ENCODE measurements around the gene PDE4A.

Gene PDE4A

GRCh38 chr19:10468133-10468532 lies 47.8 kb downstream of the PDE4A start:
- DNase-seq: no peak

GRCh38 chr19:10471909-10472308 lies 51.6 kb downstream of the PDE4A start:
- DNase-seq: peak; percentile 32

GRCh38 chr19:10473192-10473591 lies 52.9 kb downstream of the PDE4A start:
- no peak for DNase-seq

GRCh38 chr19:10474962-10475451 lies 54.7 kb downstream of the PDE4A start:
- DNase-seq: no peak

- no peak for DNase-seq
Measured at GRCh38 chr19:10478476-10478875, 58.1 kb downstream of the PDE4A start.

- peak; percentile 89 for DNase-seq
Measured at GRCh38 chr19:10478903-10479384, 58.6 kb downstream of the PDE4A start.

- no peak for DNase-seq
Measured at GRCh38 chr19:10486551-10486950, 66.2 kb downstream of the PDE4A start.

GRCh38 chr19:10491472-10492047 lies 71.2 kb downstream of the PDE4A start:
- no peak for DNase-seq

- no peak for DNase-seq
Measured at GRCh38 chr19:10497371-10497770, 77.0 kb downstream of the PDE4A start.

- no peak for DNase-seq
Measured at GRCh38 chr19:10499550-10500246, 79.4 kb downstream of the PDE4A start.

GRCh38 chr19:10500247-10500592 lies 79.9 kb downstream of the PDE4A start:
- no peak for DNase-seq

GRCh38 chr19:10501971-10502523 lies 81.7 kb downstream of the PDE4A start:
- DNase-seq: peak; percentile 61

GRCh38 chr19:10502524-10503001 lies 82.2 kb downstream of the PDE4A start:
- peak; percentile 96 for DNase-seq

GRCh38 chr19:10503002-10503789 lies 82.9 kb downstream of the PDE4A start, which contains the start of gene KEAP1:
KEAP1 (minus strand) TSS chr19:10503356; CDS start chr19:10500033, 3,323 bp downstream.
- DNase-seq: peak; percentile 57

GRCh38 chr19:10505583-10506229 lies 85.4 kb downstream of the PDE4A start:
- peak; percentile 89 for DNase-seq

- DNase-seq: no peak
Measured at GRCh38 chr19:10508036-10508435, 87.7 kb downstream of the PDE4A start.

- peak; percentile 37 for DNase-seq
Measured at GRCh38 chr19:10508707-10509106, 88.4 kb downstream of the PDE4A start.

- peak; percentile 67 for DNase-seq
Measured at GRCh38 chr19:10510301-10510802, 90.0 kb downstream of the PDE4A start.

GRCh38 chr19:10513223-10513622 lies 92.9 kb downstream of the PDE4A start:
- DNase-seq: no peak

GRCh38 chr19:10514211-10515145 lies 94.1 kb downstream of the PDE4A start:
- DNase-seq: peak; percentile 39

GRCh38 chr19:10516064-10516385 lies 95.7 kb downstream of the PDE4A start:
- no peak for DNase-seq
